H1 (cell line): Measurements from ENCODE around the gene ZNF423. TPM values are rescaled to one million over a fixed set of nuclear protein-coding genes. Genes with fewer than 3 reads are reported as not detected.

Source experiments
- CTCF ChIA-PET: fragments of 300-600 bp; sonication (Branson Sonifier 250); formaldehyde crosslinking; loops from one replicate; lab custom pipeline; 2021; ENCODE audit not compliant: partially characterized antibody; lab: Charles Lee
- POLR2A ChIA-PET: fragments of 300-600 bp; sonication (Branson Sonifier 250); formaldehyde crosslinking; loops from one replicate; lab custom pipeline; 2021; ENCODE audit warnings: inconsistent platforms; ENCODE audit not compliant: partially characterized antibody; lab: Charles Lee
- DNase-seq, 2 experiments: peaks; one replicate each; pipeline versions ENCODE4 v3.0.0 to v3.0.0-alpha.2; 2010 to 2022; ENCODE audit warnings: low spot score in 2 of 2, low read depth in 1 of 2, mixed read lengths in 1 of 2
- FAIRE-seq: peaks from 2 replicates; lab custom pipeline; 2011; peaks lifted over from hg19 to GRCh38; lab: Jason Lieb, UNC
- H2AFZ ChIP-seq: 2 replicates; pipeline ENCODE4 v1.8.1; 2012; ENCODE audit warnings: low read length, inconsistent platforms
- H2AK5ac ChIP-seq: 2 replicates; pipeline ENCODE4 v1.6.1; 2013; ENCODE audit warnings: low read depth, low read length
- H2BK120ac ChIP-seq: replicated peaks from 2 replicates; pipeline ENCODE3; 2013; ENCODE audit warnings: low read depth, low read length, inconsistent platforms
- H2BK12ac ChIP-seq: 2 replicates; pipeline ENCODE4 v1.6.1; 2013; ENCODE audit warnings: low read depth, low read length
- H2BK15ac ChIP-seq: 2 replicates; pipeline ENCODE4 v1.6.1; 2013; ENCODE audit warnings: low read length
- H2BK20ac ChIP-seq: 2 replicates; pipeline ENCODE4 v1.6.1; 2013; ENCODE audit warnings: low read length
- H2BK5ac ChIP-seq: 2 replicates; pipeline ENCODE4 v1.6.1; 2013; ENCODE audit warnings: low read depth, low read length
- H3K14ac ChIP-seq: 2 replicates; pipeline ENCODE4 v1.6.1; 2013; ENCODE audit warnings: inconsistent platforms; ENCODE audit not compliant: insufficient read length
- H3K18ac ChIP-seq: 2 replicates; pipeline ENCODE4 v1.6.1; 2013; ENCODE audit warnings: low read length; ENCODE audit errors: extremely low read depth
- H3K23ac ChIP-seq: 2 replicates; pipeline ENCODE4 v1.6.1; 2013; ENCODE audit warnings: inconsistent platforms; ENCODE audit not compliant: insufficient read length
- H3K23me2 ChIP-seq: 2 replicates; pipeline ENCODE4 v1.6.1; 2013; ENCODE audit warnings: low read depth, low read length
- H3K27ac ChIP-seq: 2 replicates; pipeline ENCODE4 v1.6.1; 2011; ENCODE audit warnings: low read depth, low read length, inconsistent platforms
- H3K27me3 ChIP-seq, 4 experiments: replicated peaks in 1 of 4; 1 replicate in 1 of 4; 2 replicates in 3 of 4; pipeline versions ENCODE4 v1.6.1 to v1.8.1; 2011 to 2013; ENCODE audit warnings: low read length in 3 of 4, mild to moderate bottlenecking in 3 of 4, inconsistent platforms in 2 of 4, mixed read lengths in 2 of 4, moderate library complexity in 1 of 4; ENCODE audit not compliant: control insufficient read depth in 3 of 4, insufficient read depth in 3 of 4; ENCODE audit errors: extremely low read depth in 1 of 4
- H3K36me3 ChIP-seq, 4 experiments: 2 replicates each; pipeline versions ENCODE4 v1.6.1 to v1.8.1; 2011 to 2013; ENCODE audit warnings: mild to moderate bottlenecking in 4 of 4, low read length in 3 of 4, moderate library complexity in 2 of 4, control low read depth in 1 of 4, inconsistent platforms in 1 of 4; ENCODE audit not compliant: insufficient read depth in 4 of 4, control insufficient read depth in 2 of 4
- H3K4ac ChIP-seq: replicated peaks from 2 replicates; pipeline ENCODE3; 2013; ENCODE audit warnings: low read length, low read depth, mixed read lengths, inconsistent platforms; ENCODE audit not compliant: insufficient read length
- H3K4me1 ChIP-seq, 4 experiments: replicated peaks in 1 of 4; 1 replicate in 1 of 4; 2 replicates in 3 of 4; pipeline versions ENCODE4 v1.6.1 to v1.8.1; 2011 to 2013; ENCODE audit warnings: low read length in 3 of 4, inconsistent platforms in 2 of 4, mixed read lengths in 1 of 4; ENCODE audit not compliant: insufficient read depth in 4 of 4, control insufficient read depth in 3 of 4
- H3K4me2 ChIP-seq, 2 experiments: 2 replicates each; pipeline versions ENCODE4 v1.6.1 to v1.8.1; 2011 to 2013; ENCODE audit warnings: low read depth in 2 of 2, low read length in 2 of 2, control low read depth in 1 of 2, inconsistent platforms in 1 of 2, mild to moderate bottlenecking in 1 of 2; ENCODE audit not compliant: insufficient read depth in 1 of 2
- H3K4me3 ChIP-seq, 4 experiments: fragments of 200-600, 300-600 bp in 1 of 4; sonication (generic), shearing (Covaris generic), sonication (Bioruptor Twin) in 1 of 4; 2 replicates each; pipeline versions ENCODE4 v1.5.1 to v1.8.1; 2011 to 2016; ENCODE audit warnings: low read length in 4 of 4, low read depth in 3 of 4, control low read depth in 2 of 4, inconsistent platforms in 2 of 4, mild to moderate bottlenecking in 2 of 4, mixed read lengths in 1 of 4, moderate library complexity in 1 of 4; ENCODE audit not compliant: insufficient read depth in 2 of 4; ENCODE audit errors: extremely low read depth in 1 of 4
- H3K56ac ChIP-seq: replicated peaks from 2 replicates; pipeline ENCODE3; 2013; ENCODE audit warnings: low read depth, mild to moderate bottlenecking, mixed read lengths, low read length, inconsistent platforms; ENCODE audit not compliant: insufficient read length
- H3K79me1 ChIP-seq: 2 replicates; pipeline ENCODE4 v1.6.1; 2013; ENCODE audit warnings: low read depth, low read length, control low read depth
- H3K79me2 ChIP-seq, 2 experiments: 2 replicates each; pipeline versions ENCODE4 v1.6.1 to v1.8.1; 2012 to 2013; ENCODE audit warnings: low read length in 2 of 2, mild to moderate bottlenecking in 2 of 2, inconsistent platforms in 1 of 2; ENCODE audit not compliant: insufficient read depth in 2 of 2, control insufficient read depth in 1 of 2
- H3K9ac ChIP-seq, 4 experiments: replicated peaks in 1 of 4; 1 replicate in 1 of 4; 2 replicates in 3 of 4; pipeline versions ENCODE4 v1.6.1 to v1.8.1; 2011 to 2013; ENCODE audit warnings: low read depth in 3 of 4, low read length in 3 of 4, control low read depth in 2 of 4, mild to moderate bottlenecking in 2 of 4, moderate library complexity in 2 of 4, inconsistent platforms in 1 of 4; ENCODE audit errors: extremely low read depth in 1 of 4
- H3K9me3 ChIP-seq, 2 experiments: 2 replicates each; pipeline versions ENCODE4 v1.6.1 to v1.8.1; 2012 to 2013; ENCODE audit warnings: mild to moderate bottlenecking in 2 of 2, moderate library complexity in 2 of 2, control low read depth in 1 of 2, inconsistent platforms in 1 of 2, low read depth in 1 of 2, low read length in 1 of 2, mixed read lengths in 1 of 2; ENCODE audit not compliant: insufficient read depth in 2 of 2
- H4K20me1 ChIP-seq, 2 experiments: replicated peaks in 1 of 2; 2 replicates each; pipeline versions ENCODE3 to v1.8.1; 2011 to 2013; ENCODE audit warnings: inconsistent platforms in 2 of 2, low read length in 2 of 2, mild to moderate bottlenecking in 1 of 2; ENCODE audit not compliant: insufficient read depth in 2 of 2, control insufficient read depth in 1 of 2
- H4K5ac ChIP-seq: 2 replicates; pipeline ENCODE4 v1.6.1; 2013; ENCODE audit warnings: low read length, low read depth, mixed read lengths, inconsistent platforms; ENCODE audit not compliant: insufficient read length
- H4K8ac ChIP-seq: 2 replicates; pipeline ENCODE4 v1.8.0; 2013; ENCODE audit warnings: mild to moderate bottlenecking, moderate library complexity, low read length, inconsistent platforms; ENCODE audit not compliant: insufficient read depth; ENCODE audit errors: extremely low read depth
- H4K91ac ChIP-seq: replicated peaks from 2 replicates; pipeline ENCODE3; 2013; ENCODE audit warnings: low read length, mixed read lengths, inconsistent platforms; ENCODE audit not compliant: insufficient read length
- ASH2L ChIP-seq: fragments of 200-600, 300-600 bp; sonication (generic); IDR thresholded peaks from one replicate; pipeline ENCODE4 v1.7.1; 2017; ENCODE audit warnings: low read length
- CTBP2 ChIP-seq: IDR thresholded peaks from 2 replicates; pipeline ENCODE4 v1.7.0; 2011; ENCODE audit warnings: borderline replicate concordance, mild to moderate bottlenecking, moderate library complexity, mixed read lengths, low read length; ENCODE audit not compliant: insufficient read depth, insufficient read length
- KDM4A ChIP-seq: IDR thresholded peaks from one replicate; pipeline ENCODE4 v1.7.1; 2012; ENCODE audit warnings: low read depth, mild to moderate bottlenecking, moderate library complexity, low read length, inconsistent platforms; ENCODE audit not compliant: severe bottlenecking
- KDM5A ChIP-seq: fragments of 200-600 bp; IDR thresholded peaks from 2 replicates; pipeline ENCODE4 v1.7.1; 2012; ENCODE audit warnings: mild to moderate bottlenecking, low read length, inconsistent platforms, mixed read lengths
- MAFK ChIP-seq: IDR thresholded peaks from 2 replicates; pipeline ENCODE4 v1.6.1; 2012; ENCODE audit warnings: low read depth, mild to moderate bottlenecking, improper control_type of control experiment, low read length
- NRF1 ChIP-seq: IDR thresholded peaks from 2 replicates; pipeline ENCODE4 v1.6.1; 2011; ENCODE audit warnings: mild to moderate bottlenecking, low read depth, low read length, improper control_type of control experiment
- POLR2A ChIP-seq, 2 experiments: IDR thresholded peaks; 1 replicate in 1 of 2; 2 replicates in 1 of 2; pipeline ENCODE4 v1.6.1; 2011; ENCODE audit warnings: low read depth in 2 of 2, low read length in 2 of 2, mild to moderate bottlenecking in 2 of 2; ENCODE audit errors: control extremely low read depth in 1 of 2
- POU5F1 ChIP-seq: IDR thresholded peaks from 2 replicates; pipeline ENCODE4 v1.6.1; 2011; ENCODE audit warnings: low read depth, mild to moderate bottlenecking, low read length, moderate library complexity
- RBBP5 ChIP-seq: IDR thresholded peaks from 2 replicates; pipeline ENCODE4 v1.7.1; 2012; ENCODE audit warnings: low read depth, mild to moderate bottlenecking, inconsistent platforms, low read length, moderate library complexity, borderline replicate concordance
- SIX5 ChIP-seq: IDR thresholded peaks from 2 replicates; pipeline ENCODE4 v1.6.1; 2011; ENCODE audit warnings: mild to moderate bottlenecking, low read depth, low read length
- WGBS, 2 experiments: shearing (Covaris generic) in 1 of 2; methylation state at CpG; one replicate each; pipeline versions ENCODE4 v1.1.6 to v1.1.7; 2013 to 2015; ENCODE audit warnings: low lambda C conversion rate in 2 of 2, mixed read lengths in 2 of 2, inconsistent platforms in 1 of 2, low coverage in 1 of 2, missing lambda C conversion rate in 1 of 2; ENCODE audit not compliant: insufficient replicate concordance in 2 of 2, insufficient coverage in 1 of 2, insufficient read length in 1 of 2; ENCODE audit errors: extremely low coverage in 1 of 2, missing lambda C conversion rate in 1 of 2; 5-methylcytosine and 5-hydroxymethylcytosine counted together
- polyA plus RNA-seq, 7 experiments: library from polyadenylated mRNA; depleted of rRNA in 3 of 7; stranded (reverse) in 5 of 7; unstranded in 2 of 7; fragments of >200 nt in 5 of 7; fragments of 200-250 nt in 2 of 7; gene quantifications; 1 replicate in 5 of 7; 2 replicates in 1 of 7; 4 replicates in 1 of 7; pipeline versions ENCODE4 v1.2.1 to v1.2.3, GENCODE V29; 2011 to 2013; ENCODE audit warnings: missing spikeins in 2 of 7, mixed read lengths in 2 of 7
- total RNA-seq: library from RNA; stranded (reverse); fragmentation: NEBNext Ultra II Directional; extraction: Animal tissue kit (Norgen Biotek cat#: 25700); gene quantifications from 2 replicates; pipeline ENCODE4 v1.2.1, GENCODE V29; 2021
- TF ChIP-seq, protein P1 (sequence below), 3 experiments: IDR thresholded peaks; 1 replicate in 2 of 3; 2 replicates in 1 of 3; pipeline versions ENCODE4 v1.5.1 to v1.6.1; 2011; ENCODE audit warnings: low read length in 3 of 3, mild to moderate bottlenecking in 3 of 3, inconsistent platforms in 2 of 3, low read depth in 1 of 3, moderate library complexity in 1 of 3; ENCODE audit not compliant: insufficient read depth in 1 of 3; ENCODE audit errors: control extremely low read depth in 1 of 3

ZNF423 gene
- total and polyA plus RNA-seq, 2 of the 8 experiments (the other 6 are each of a cell fraction or from before 2014, with no cell fraction given), result 38.2 to 52.3 TPM

DNA sequence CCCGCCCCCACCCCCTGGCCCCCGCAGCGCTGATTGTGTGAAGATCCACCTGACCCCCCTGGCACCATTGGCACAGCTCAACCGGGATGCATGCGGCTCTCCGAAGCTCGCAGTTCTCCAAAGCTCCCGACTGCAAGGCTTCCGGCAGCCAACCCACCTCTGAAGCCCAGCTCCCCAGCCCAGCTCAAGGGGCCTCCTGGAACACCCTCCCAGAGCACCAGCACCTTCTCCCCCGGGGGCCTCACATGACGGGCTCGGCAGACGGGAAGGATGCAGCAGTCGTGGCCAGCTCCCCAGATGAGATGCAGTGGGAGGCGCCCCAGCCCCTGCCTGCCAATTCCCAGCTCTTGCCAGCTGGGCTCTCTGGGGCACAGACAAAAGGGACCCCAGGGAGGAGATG is 215.3 kb downstream of the ZNF423 start:
- no peaks in the 10 kb centered on the region for H3K27me3 ChIP-seq
- peaks cover 8 to 38% (median 27%) of the 10 kb centered on the region in 4 experiments for H3K4me1 ChIP-seq
- H3K23me2 ChIP-seq, result 0 out of 2 replicates have a peak, but pooled peaks cover 2% of the 10 kb centered on the region
- H4K91ac ChIP-seq, result no peak overlapping the region
- H3K14ac ChIP-seq, result no peak overlapping the region
- no peak overlapping the region for H3K4ac ChIP-seq
- no peak overlapping the region for H3K18ac ChIP-seq
- no peak overlapping the region for H2BK12ac ChIP-seq
- no peak for DNase-seq
- no peaks in the 10 kb centered on the region; the same call in 1 of the 2 replicates for H3K79me1 ChIP-seq
- H2BK120ac ChIP-seq, result no peak overlapping the region
- ChIA-PET CTCF (interaction anchor here (0.6 to 2.7 kb wide), 8 partner anchors 10 to 219 kb away, joined by 3 to 10 read pairs (median 3); no protein-coding TSS in a partner anchor), POLR2A (interaction anchor here (1.5 kb wide), 1 partner anchor 25 kb away, joined by 5 read pairs; no protein-coding TSS in a partner anchor)
- no peak overlapping the region for H2AFZ ChIP-seq
- H3K27ac ChIP-seq, result no peak overlapping the region
- no peak for FAIRE-seq
- H2BK20ac ChIP-seq, result no peak overlapping the region
- H2BK5ac ChIP-seq, result no peak overlapping the region
- no peak overlapping the region for H3K4me3 ChIP-seq
- H3K36me3 ChIP-seq, result peaks cover 14 to 24% (median 23%) of the 10 kb centered on the region in 4 experiments
- no peaks in the 10 kb centered on the region for H3K9me3 ChIP-seq
- H4K20me1 ChIP-seq, result peaks cover 0 to 19% of the 10 kb centered on the region in 2 experiments
- no peak overlapping the region for H3K9ac ChIP-seq
- H3K56ac ChIP-seq, result no peak overlapping the region
- H2BK15ac ChIP-seq, result no peak overlapping the region
- H3K79me2 ChIP-seq, result peaks cover 0 to 5% of the 10 kb centered on the region in 2 experiments; a peak in 1 of 4 replicates
- H3K4me2 ChIP-seq, result peak overlapping the region in 1 of 2 experiments; percentile 50; a peak in 1 of 4 replicates
- no peak overlapping the region for H4K8ac ChIP-seq
- H3K23ac ChIP-seq, result no peak overlapping the region
- no peak overlapping the region for H4K5ac ChIP-seq
- H2AK5ac ChIP-seq, result no peak overlapping the region
- WGBS, 2 experiments, result 78% methylated on average over 13 of the region's 15 CpGs; no CpG with 5 or more reads in 1 of the 2 experiments
- TF ChIP-seq KDM4A, result no peak
- TF ChIP-seq RBBP5, result no peak
- TF ChIP-seq NRF1, result no peak
- no peak for TF ChIP-seq CTBP2
- no peak for TF ChIP-seq ASH2L
- no peak for TF ChIP-seq POU5F1
- no peak for TF ChIP-seq KDM5A
- TF ChIP-seq POLR2A (IDR thresholded peaks at IDR 0.05; ENCODE audit: control extremely low read depth in 1 of 2, low read depth in 2 of 2, low read length in 2 of 2), result no peak
- no peak for TF ChIP-seq SIX5
- TF ChIP-seq, protein P1, sequence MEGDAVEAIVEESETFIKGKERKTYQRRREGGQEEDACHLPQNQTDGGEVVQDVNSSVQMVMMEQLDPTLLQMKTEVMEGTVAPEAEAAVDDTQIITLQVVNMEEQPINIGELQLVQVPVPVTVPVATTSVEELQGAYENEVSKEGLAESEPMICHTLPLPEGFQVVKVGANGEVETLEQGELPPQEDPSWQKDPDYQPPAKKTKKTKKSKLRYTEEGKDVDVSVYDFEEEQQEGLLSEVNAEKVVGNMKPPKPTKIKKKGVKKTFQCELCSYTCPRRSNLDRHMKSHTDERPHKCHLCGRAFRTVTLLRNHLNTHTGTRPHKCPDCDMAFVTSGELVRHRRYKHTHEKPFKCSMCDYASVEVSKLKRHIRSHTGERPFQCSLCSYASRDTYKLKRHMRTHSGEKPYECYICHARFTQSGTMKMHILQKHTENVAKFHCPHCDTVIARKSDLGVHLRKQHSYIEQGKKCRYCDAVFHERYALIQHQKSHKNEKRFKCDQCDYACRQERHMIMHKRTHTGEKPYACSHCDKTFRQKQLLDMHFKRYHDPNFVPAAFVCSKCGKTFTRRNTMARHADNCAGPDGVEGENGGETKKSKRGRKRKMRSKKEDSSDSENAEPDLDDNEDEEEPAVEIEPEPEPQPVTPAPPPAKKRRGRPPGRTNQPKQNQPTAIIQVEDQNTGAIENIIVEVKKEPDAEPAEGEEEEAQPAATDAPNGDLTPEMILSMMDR (IDR thresholded peaks at IDR 0.05; ENCODE audit: control extremely low read depth in 1 of 3, insufficient read depth in 1 of 3, low read depth in 1 of 3, low read length in 3 of 3), result no peak
- no peak for TF ChIP-seq MAFK
